Panc1 (cell line): ENCODE data around the gene TMEM236.

Source experiments
- POLR2AphosphoS5 ChIP-seq: IDR thresholded peaks from 2 replicates; pipeline ENCODE4 v1.6.1; 2012; ENCODE audit warnings: mild to moderate bottlenecking, low read depth, low read length, moderate library complexity
- TF ChIP-seq, protein P1 (sequence below), 2 experiments: IDR thresholded peaks; 2 replicates each; pipeline ENCODE4 v1.6.1; 2011 to 2012; ENCODE audit warnings: low read depth in 2 of 2, control low read depth in 1 of 2, low read length in 1 of 2, mild to moderate bottlenecking in 1 of 2, moderate library complexity in 1 of 2; ENCODE audit not compliant: insufficient read depth in 1 of 2

DNA sequence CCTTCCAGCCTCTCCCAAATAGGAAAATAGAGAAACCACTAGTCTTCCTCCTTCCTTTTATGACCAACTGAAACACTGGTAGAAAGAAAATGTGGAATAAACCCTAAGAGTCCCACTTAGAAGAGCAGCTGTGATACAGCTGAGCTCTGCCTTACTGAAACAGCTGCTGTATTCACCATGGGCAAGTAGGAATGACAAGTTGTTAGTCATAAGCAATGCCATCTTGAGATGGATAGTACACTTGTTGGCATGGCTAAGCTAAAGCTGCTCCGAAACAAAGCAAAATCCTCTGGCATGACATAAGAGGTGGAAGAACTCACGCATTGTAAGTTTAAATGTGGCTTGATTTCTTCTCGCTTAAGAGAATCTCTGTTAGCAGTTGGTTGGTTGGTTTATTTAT is 48.3 kb upstream of the TMEM236 start:
- TF ChIP-seq POLR2AphosphoS5: no peak
- TF ChIP-seq, protein P1, sequence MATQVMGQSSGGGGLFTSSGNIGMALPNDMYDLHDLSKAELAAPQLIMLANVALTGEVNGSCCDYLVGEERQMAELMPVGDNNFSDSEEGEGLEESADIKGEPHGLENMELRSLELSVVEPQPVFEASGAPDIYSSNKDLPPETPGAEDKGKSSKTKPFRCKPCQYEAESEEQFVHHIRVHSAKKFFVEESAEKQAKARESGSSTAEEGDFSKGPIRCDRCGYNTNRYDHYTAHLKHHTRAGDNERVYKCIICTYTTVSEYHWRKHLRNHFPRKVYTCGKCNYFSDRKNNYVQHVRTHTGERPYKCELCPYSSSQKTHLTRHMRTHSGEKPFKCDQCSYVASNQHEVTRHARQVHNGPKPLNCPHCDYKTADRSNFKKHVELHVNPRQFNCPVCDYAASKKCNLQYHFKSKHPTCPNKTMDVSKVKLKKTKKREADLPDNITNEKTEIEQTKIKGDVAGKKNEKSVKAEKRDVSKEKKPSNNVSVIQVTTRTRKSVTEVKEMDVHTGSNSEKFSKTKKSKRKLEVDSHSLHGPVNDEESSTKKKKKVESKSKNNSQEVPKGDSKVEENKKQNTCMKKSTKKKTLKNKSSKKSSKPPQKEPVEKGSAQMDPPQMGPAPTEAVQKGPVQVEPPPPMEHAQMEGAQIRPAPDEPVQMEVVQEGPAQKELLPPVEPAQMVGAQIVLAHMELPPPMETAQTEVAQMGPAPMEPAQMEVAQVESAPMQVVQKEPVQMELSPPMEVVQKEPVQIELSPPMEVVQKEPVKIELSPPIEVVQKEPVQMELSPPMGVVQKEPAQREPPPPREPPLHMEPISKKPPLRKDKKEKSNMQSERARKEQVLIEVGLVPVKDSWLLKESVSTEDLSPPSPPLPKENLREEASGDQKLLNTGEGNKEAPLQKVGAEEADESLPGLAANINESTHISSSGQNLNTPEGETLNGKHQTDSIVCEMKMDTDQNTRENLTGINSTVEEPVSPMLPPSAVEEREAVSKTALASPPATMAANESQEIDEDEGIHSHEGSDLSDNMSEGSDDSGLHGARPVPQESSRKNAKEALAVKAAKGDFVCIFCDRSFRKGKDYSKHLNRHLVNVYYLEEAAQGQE (IDR thresholded peaks at IDR 0.05; ENCODE audit: insufficient read depth in 1 of 2, low read depth in 2 of 2, low read length in 1 of 2): no peak
